HepG2 (cell line): ENCODE measurements around the gene ZBTB14. TPM values are rescaled to one million over a fixed set of nuclear protein-coding genes. Genes with fewer than 3 reads are reported as not detected.

ENCODE experiments used
- KDM6A ChIP-seq: IDR thresholded peaks from 2 replicates; pipeline ENCODE4 v1.6.1; 2016; ENCODE audit warnings: low read depth
- MIER3 ChIP-seq: IDR thresholded peaks from 2 replicates; pipeline ENCODE4 v1.6.1; 2016; ENCODE audit warnings: missing compliant biosample characterization, borderline replicate concordance
- RCOR2 ChIP-seq: IDR thresholded peaks from 2 replicates; pipeline ENCODE4 v1.6.1; 2016; ENCODE audit warnings: missing biosample characterization, missing genetic modification reagents
- ZNF333 ChIP-seq: sonication (generic); formaldehyde crosslinking; IDR thresholded peaks from 2 replicates; pipeline ENCODE4 v1.4.0; 2020; ENCODE audit warnings: mild to moderate bottlenecking, missing genetic modification reagents, borderline replicate concordance
- ZNF768 ChIP-seq: sonication (generic); formaldehyde crosslinking; IDR thresholded peaks from 2 replicates; pipeline ENCODE4 v1.4.0; 2020; ENCODE audit warnings: missing genetic modification reagents
- ZNF781 ChIP-seq: sonication (generic); formaldehyde crosslinking; IDR thresholded peaks from 2 replicates; pipeline ENCODE4 v1.5.1; 2020; ENCODE audit warnings: borderline replicate concordance, mild to moderate bottlenecking, missing genetic modification reagents; ENCODE audit errors: not compliant biosample characterization
- polyA plus RNA-seq, 8 experiments: library from polyadenylated mRNA; depleted of rRNA in 3 of 8; stranded (reverse) in 7 of 8; unstranded in 1 of 8; fragments of >200 nt; fragmentation: Illumina TruSeq in 4 of 8; extraction: Trizol in 4 of 8; gene quantifications; 2 replicates each; pipeline versions ENCODE4 v1.2.1 to v1.2.3, GENCODE V29; 2011 to 2016; ENCODE audit warnings: low read depth in 4 of 8, missing spikeins in 1 of 8, mixed read lengths in 1 of 8; ENCODE audit not compliant: insufficient read depth in 1 of 8
- total RNA-seq, 5 experiments: library from RNA; depleted of rRNA; stranded (reverse); fragments of >200 nt; fragmentation: Illumina TruSeq; extraction: Trizol; gene quantifications; 2 replicates each; pipeline ENCODE4 v1.2.3, GENCODE V29; 2016; ENCODE audit warnings: low read depth in 1 of 5
- TF ChIP-seq, protein P1 (sequence below): IDR thresholded peaks from 2 replicates; pipeline ENCODE4 v1.6.1; 2016; ENCODE audit warnings: mild to moderate bottlenecking
- TF ChIP-seq, protein P2 (sequence below): sonication (generic); formaldehyde crosslinking; IDR thresholded peaks from 2 replicates; pipeline ENCODE4 v1.8.1; 2023; ENCODE audit warnings: mild to moderate bottlenecking, inconsistent platforms, moderate library complexity, missing genetic modification reagents, borderline replicate concordance
- TF ChIP-seq, protein P3 (sequence below): IDR thresholded peaks from 2 replicates; pipeline ENCODE4 v1.6.1; 2016
- TF ChIP-seq, protein P4 (sequence below): sonication (generic); formaldehyde crosslinking; IDR thresholded peaks from 2 replicates; pipeline ENCODE4 v1.4.0; 2020; ENCODE audit warnings: missing genetic modification reagents

The ZBTB14 gene
- total and polyA plus RNA-seq, 2 of the 13 experiments (the other 11 are each of a cell fraction or from before 2014, with no cell fraction given): 8.0 to 14.4 TPM

DNA sequence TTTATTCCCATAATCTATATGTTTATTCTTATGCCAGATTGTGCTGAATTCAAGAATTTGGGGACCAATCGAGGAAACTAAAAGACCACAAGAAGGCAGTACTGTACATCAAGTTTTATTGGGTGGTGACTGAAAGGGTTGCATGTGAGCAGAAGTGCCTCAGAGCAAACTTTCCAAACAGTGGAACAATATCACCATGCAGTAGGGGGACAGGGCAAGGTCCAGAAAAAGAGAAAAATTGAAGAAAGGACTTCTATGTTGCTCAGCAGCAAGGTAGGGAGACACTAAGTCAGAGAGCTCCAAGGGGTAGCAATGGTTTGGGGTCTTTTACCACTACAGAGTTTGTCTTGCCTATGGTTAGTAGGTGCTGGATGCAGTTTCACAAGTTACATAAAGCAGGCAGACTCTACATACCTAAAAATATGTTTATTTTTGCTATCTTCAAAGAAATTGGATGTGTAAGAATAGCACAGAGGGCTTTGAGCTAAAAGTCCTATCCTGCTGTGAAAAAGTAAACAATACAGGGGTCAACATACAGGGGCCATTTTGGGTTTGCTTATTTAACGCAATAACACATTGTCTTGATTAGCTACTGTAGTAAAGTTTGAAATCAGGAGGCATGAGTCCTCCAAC, 43.8 kb upstream of the ZBTB14 start (continued):
- TF ChIP-seq, protein P1, sequence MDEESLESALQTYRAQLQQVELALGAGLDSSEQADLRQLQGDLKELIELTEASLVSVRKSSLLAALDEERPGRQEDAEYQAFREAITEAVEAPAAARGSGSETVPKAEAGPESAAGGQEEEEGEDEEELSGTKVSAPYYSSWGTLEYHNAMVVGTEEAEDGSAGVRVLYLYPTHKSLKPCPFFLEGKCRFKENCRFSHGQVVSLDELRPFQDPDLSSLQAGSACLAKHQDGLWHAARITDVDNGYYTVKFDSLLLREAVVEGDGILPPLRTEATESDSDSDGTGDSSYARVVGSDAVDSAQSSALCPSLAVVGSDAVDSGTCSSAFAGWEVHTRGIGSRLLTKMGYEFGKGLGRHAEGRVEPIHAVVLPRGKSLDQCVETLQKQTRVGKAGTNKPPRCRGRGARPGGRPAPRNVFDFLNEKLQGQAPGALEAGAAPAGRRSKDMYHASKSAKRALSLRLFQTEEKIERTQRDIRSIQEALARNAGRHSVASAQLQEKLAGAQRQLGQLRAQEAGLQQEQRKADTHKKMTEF (CRISPR knock-in tag): peak; percentile 70; the same call in 1 of the 2 replicates
- peak; percentile 28; the same call in 1 of the 2 replicates for TF ChIP-seq MIER3 (CRISPR knock-in tag)
- TF ChIP-seq ZNF781: no peak
- TF ChIP-seq, protein P2, sequence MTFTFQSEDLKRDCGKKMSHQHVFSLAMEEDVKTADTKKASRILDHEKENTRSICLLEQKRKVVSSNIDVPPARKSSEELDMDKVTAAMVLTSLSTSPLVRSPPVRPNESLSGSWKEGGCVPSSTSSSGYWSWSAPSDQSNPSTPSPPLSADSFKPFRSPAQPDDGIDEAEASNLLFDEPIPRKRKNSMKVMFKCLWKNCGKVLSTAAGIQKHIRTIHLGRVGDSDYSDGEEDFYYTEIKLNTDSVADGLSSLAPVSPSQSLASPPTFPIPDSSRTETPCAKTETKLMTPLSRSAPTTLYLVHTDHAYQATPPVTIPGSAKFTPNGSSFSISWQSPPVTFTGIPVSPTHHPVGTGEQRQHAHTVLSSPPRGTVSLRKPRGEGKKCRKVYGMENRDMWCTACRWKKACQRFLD (CRISPR knock-in tag): no peak
- TF ChIP-seq, protein P3, sequence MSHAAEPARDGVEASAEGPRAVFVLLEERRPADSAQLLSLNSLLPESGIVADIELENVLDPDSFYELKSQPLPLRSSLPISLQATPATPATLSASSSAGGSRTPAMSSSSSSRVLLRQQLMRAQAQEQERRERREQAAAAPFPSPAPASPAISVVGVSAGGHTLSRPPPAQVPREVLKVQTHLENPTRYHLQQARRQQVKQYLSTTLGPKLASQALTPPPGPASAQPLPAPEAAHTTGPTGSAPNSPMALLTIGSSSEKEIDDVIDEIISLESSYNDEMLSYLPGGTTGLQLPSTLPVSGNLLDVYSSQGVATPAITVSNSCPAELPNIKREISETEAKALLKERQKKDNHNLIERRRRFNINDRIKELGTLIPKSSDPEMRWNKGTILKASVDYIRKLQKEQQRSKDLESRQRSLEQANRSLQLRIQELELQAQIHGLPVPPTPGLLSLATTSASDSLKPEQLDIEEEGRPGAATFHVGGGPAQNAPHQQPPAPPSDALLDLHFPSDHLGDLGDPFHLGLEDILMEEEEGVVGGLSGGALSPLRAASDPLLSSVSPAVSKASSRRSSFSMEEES (CRISPR knock-in tag): peak; percentile 33; the same call in 1 of the 2 replicates
- TF ChIP-seq, protein P4, sequence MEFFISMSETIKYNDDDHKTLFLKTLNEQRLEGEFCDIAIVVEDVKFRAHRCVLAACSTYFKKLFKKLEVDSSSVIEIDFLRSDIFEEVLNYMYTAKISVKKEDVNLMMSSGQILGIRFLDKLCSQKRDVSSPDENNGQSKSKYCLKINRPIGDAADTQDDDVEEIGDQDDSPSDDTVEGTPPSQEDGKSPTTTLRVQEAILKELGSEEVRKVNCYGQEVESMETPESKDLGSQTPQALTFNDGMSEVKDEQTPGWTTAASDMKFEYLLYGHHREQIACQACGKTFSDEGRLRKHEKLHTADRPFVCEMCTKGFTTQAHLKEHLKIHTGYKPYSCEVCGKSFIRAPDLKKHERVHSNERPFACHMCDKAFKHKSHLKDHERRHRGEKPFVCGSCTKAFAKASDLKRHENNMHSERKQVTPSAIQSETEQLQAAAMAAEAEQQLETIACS: peak; percentile 26; the same call in 1 of the 2 replicates
- TF ChIP-seq ZNF333 (CRISPR knock-in tag): no peak
- peak; percentile 82 for TF ChIP-seq KDM6A
- no peak for TF ChIP-seq ZNF768 (CRISPR knock-in tag)
- TF ChIP-seq RCOR2 (CRISPR knock-in tag): 0 out of 2 replicates have a peak, but pooled peaks have one; percentile 18
